NCI-H1092 treated with DMSO at 0.1 percent for 48 hours (cell line): Measurements from ENCODE around the gene CELSR1.

Experiments
- DNase-seq: peaks from one replicate; lab custom pipeline; 2025; lab: John Stamatoyannopoulos, UW

CELSR1 gene

DNA sequence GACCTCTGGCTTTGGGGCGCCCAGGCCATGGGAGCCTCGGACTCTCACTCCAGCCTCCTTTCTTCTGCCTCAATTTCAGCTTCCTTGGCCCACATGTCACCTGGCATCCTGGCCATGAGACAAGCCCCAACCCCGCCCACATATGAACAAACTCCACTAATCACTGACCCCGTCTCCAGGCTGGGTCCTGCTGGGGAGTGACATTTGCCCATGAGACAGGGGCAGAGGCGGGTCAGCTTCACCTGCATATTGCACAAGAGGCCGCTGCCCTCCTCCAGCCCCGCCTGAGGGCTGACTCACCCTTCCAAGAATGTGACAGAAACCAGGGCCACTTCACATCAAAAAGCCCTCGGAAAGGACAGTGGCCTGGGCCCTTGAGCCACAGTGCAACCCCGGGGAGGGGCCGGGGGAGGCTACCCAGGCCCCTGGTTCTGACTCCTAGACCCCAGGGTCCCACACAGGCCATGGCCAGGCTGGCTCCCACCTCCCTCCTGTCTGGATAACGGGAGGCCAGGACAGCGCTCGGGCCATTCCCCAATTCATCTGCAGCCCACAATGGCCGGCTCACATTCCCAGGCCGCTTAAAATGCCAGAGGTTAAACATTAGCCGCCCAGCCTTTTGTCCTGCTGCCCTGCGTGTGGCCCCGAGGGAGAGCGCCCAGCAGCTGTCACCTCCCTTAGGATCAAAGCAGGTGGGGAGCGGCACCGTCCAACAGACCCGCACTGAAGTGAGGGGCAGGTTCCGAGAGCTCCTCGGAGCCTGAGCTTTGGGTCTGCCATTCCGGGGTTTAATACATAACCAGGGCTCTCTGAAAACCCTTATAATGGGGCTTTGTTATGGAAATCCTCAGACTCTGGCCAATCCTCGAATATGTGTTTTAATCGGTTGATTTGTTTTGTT is 159.6 kb downstream of the CELSR1 start:
- DNase-seq = no peak

GRCh38 chr22:46376908-46377524 is 160.4 kb downstream of the CELSR1 start:
- DNase-seq = no peak

DNA sequence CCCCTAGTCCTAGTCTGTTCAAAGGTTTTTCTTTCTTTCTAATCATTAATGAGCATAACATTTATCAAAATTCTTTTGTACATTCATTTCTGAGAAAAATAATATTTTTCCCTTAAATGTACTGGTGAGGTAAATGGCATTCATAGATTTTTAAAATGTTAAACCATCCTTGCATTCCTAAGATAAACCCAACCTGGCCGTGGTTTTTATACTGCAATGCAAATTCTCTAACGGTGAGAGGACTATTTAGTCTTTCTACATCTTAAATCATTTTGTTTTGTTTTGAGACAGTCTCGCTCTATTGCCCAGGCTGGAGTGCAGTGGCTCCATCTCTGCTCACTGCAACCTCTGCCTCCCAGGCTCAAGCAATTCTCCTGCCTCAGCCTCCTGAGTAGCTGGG is 161.3 kb downstream of the CELSR1 start:
- DNase-seq = no peak

DNA sequence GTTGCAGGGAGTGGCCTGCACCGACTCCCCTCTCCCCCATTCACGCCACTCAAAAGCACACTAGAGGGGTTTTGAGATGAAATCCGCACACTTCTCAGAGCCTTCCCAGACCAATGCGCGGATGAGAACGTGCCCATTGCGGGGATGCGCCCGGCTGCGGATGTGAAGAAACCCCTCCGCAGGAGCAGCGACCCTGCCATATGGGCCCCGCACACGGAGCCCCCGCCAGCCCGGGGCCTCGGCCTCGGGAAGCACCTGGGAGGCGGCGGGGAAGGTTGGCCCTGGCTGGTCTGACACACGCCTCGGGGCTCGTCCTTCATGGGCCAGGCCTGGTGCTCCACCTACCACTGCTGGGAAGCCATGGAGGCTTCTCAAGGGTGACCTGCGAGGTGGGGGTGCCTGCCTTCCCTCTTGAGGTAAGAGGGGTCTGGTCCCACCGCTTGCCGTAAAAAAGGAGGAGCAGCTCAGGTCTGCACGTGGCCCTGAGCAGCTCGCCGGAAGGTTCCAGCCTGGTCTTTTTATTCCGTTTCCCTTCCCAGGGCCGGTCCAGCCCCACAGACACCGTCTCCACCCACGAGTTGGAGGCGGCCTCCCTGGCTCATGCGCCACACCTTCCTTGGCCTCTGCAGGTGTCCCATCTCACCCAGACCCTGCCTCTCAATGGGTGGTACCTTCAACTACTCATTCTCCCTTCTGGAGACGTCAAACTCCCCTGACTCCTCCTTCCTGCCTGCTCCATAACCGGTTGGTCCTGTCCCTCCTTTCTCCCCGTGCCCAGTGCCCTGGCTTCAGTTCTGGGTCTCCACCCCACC is 162.6 kb downstream of the CELSR1 start:
- no peak for DNase-seq

DNA sequence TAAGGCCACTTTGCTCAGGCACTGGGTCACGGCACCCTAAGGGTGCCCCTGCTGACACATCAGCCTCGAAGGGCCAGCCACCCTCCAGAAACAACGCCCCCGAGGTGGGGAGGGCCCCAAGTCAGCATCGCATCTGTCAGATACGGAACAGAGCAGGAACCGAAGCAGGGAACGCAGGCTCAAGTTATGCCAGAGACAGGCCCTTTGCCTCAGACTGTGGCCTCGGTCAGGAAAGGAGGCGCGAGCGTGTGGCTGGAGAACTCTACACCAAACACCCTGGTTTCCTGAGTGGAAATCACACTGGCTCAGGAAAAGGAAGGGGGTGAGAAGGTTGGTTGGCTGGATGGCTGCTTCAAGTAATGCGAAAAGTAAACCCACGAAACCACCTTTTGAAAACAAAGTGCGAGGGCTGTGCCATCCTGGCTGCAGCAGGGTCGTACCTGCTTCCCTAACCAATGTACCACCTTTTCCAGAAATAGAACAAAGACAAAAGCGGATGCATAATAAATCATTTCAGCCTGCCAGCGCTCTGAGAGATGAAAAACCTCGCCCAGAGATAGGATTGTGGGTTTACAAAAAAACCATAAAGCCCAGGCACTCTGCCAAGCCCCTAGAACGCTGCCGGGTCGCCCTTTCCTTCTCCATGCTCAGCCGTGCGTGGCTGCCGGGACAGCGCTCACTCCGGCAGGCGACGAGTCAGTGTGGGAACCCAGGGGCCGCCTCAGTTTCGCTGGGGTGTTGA is 163.3 kb downstream of the CELSR1 start:
- DNase-seq = no peak

GRCh38 chr22:46373159-46373558 is 164.3 kb downstream of the CELSR1 start:
- DNase-seq = no peak

DNA sequence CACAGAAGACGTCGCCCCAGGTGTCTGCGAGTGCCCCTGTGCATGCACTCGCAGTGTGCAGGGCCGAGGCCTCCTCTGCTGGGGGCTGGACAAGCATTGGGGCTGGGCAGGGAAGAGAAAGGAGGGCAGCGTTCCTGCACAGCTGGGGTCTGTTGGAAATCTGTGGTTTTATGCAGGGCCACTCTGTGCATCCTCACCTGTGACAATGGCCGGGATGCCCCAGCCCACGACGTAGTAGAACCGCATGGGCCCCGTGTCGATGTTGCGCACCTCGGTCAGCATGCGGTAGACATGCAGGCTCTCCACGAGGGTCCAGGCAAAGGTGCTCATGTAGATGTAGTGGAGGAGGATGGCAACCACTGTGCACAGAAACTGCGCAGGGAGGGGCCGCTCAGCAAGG is 164.7 kb downstream of the CELSR1 start:
- DNase-seq = no peak

GRCh38 chr22:46371623-46372226 is 165.7 kb downstream of the CELSR1 start:
- DNase-seq = no peak

- DNase-seq = no peak
Measured at GRCh38 chr22:46370584-46371291, 166.7 kb downstream of the CELSR1 start.

DNA sequence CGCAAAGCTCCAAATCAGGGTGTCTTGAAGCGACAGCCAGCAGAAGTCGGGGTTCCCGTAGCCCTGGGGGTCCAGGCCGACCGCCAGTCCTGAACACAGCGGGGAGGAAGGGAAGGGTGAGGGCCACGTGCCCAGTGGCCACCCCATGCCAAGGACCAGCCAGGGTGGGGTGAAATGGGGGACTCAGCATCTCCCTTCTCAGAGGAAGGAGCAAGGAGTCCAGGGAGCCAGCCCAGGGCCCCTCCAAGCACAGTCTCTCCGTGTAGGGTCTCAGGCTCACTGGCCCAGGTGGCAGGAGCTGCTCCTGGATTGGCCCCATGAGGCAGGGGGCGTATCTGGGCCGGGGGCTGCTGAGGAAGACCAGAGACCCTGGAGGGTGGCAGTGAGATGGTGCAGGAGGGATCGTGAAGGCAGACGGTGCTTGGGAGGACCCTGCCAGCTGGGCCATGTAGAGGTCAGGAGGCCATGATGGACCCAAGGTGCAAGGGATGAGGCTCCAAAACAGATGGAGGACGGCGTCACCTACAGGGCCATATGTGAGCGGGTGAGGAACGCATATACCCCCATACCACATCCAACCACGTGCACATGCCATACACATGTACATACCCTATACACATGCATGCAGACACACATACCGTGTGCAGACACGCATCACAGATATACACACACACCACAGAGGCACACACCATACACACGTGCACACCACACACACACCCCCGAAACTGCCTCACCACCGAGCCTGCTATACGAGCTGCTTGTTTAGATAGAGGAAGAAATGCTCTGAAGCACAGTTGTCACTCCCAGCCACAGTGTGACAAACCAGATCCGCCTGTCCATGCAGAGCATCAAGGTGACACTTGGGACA is 167.5 kb downstream of the CELSR1 start:
- DNase-seq = no peak

GRCh38 chr22:46368871-46369715 is 168.3 kb downstream of the CELSR1 start:
- no peak for DNase-seq

- DNase-seq = no peak
Measured at GRCh38 chr22:46368422-46368821, 169.0 kb downstream of the CELSR1 start.

DNA sequence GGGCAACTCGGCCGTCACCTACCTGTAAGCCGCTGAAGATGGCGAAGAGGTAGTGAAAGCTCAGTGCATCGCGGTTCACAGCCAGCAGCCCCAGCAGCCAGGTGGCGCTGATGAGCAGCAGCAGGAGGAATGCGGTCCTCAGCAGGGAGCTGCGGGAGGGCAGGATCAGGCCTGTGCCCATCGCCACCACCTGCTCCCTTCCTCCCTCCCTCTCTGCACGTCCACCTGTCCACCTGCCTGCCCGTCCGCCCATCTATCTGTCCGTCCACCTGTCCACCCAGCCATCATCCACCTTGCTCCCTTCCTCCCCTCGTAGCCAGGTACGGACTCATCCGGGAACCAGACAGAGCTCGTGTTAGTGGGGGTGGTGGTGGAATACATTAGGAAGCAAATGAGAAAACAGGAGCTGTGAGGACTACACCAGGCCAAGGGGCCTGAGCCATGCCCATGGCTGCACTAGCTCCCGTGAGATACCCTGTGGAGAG is 169.7 kb downstream of the CELSR1 start:
- no peak for DNase-seq

- DNase-seq = no peak
Measured at GRCh38 chr22:46366801-46367706, 170.4 kb downstream of the CELSR1 start.

- DNase-seq = no peak
Measured at GRCh38 chr22:46366327-46366731, 171.1 kb downstream of the CELSR1 start.

DNA sequence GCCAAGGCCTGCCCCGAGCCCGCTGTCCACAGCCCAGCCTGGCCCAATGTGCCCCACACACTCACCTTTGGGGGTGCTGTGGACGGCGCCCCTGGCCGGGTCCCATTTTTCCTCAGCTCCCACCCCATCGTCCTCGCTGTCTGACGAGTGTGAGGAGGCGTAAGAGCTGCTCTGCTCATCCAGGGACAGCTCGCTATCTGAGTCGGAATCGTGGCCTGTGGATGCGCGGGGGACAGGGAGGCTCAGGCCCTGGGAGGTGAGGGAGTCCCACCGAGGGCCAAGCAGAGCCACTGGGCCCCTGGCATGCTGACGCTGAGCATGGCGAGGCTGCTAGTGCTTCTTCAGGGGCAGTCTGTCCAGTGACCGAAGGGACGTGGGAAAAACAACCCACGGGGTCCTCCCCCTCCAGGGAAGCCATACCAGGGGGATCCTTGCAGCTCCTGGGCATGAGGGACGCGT is 172.2 kb downstream of the CELSR1 start:
- no peak for DNase-seq

DNA sequence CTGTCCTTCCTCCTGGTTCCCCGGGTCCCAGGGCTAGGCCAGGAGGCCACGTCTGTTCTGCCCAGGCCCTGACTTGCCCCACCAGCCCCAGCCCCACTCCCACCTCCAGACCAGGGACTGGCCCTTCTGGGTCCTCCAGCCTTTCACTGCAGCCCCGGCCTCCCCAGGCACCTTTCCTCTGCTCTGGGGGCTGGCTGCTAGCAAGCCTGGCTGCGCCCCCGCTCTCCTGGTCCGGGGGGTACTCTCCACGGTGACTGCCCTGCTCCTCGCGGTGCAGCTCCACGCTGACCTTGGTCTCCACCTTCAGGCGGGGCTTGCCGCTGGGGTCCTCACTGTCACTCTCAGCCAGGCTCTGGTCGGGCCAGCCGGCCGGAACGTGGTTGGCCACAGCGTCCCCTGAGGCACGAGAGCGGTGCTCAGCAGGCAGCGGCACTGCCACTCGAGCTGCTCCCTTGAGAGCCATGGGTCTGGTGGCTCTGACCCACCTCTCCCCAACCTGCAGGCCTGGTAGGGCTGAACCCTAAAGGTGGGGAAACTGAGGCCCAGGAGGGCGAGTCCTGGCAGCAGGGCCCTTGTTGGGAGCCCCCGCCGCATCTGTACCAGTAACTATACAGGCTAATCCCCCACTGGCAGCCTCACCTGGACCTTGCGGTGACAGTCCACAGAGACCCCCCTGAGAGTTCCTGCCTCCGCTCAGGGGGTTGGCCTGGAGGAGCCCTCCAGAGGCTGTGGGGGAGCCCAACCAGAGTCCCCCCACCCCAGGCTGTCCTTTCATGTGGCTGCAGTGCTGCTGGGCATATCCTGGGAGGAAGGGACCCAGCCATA is 172.9 kb downstream of the CELSR1 start:
- no peak for DNase-seq
